Measurements from ENCODE around the gene PRRT4. TPM values are rescaled to one million over a fixed set of nuclear protein-coding genes. Genes with fewer than 3 reads are reported as not detected.
A peak's percentile ranks its signal among the peaks of the same experiment; 100 is the strongest.

The PRRT4 gene
- total and polyA plus RNA-seq, 7 experiments from 2014 or later: 0.27 to 1.1 (median 0.51) TPM; not detected in 2

DNA sequence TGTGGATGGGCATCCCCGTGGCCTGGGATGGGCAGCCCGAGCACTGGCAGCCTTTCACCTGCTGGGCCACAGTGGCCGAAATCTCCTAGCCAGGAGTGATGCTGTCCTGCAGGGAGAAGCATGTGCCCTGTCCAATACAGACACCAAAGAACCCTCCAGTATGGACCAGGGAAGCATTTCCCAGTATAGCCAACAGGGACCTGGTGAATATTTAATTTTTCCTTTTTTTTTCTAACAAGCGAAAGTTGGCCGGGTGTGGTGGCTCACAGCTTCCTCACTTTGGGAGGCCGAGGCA lies 37.3 kb upstream of the PRRT4 start:
- H3K4me1 Mint-ChIP-seq: peaks cover 5 to 12% (median 11%) of the 10 kb centered on the region in 7 donors
- CTCF ChIA-PET: interaction anchor here (1.1 to 8.6 kb wide), 9 partner anchors 10 to 62 kb away, joined by 4 to 163 read pairs (median 9); partner anchors contain the start of gene IMPDH1
- intact Hi-C loops (cut with micrococcal nuclease): loop anchor here (1.0 kb wide), 3 partner anchors 11 to 61 kb away; partner anchors contain the start of gene IMPDH1 (in 1 of the 2)
- no peak overlapping the region for H3K27ac ChIP-seq (ENCODE audit: low read depth, low read length)
- no peak overlapping the region for H3K27ac Mint-ChIP-seq
- no peaks in the 10 kb centered on the region for H3K4me1 ChIP-seq (ENCODE audit: control insufficient read depth in 2 of 2, insufficient read depth in 2 of 2, low read length in 2 of 2)
- no peaks in the 10 kb centered on the region for H3K27me3 ChIP-seq (ENCODE audit: control insufficient read depth in 2 of 2, insufficient read depth in 2 of 2, low read length in 2 of 2)
- H3K36me3 ChIP-seq (ENCODE audit: control insufficient read depth in 2 of 3, insufficient read depth in 3 of 3, low read length in 3 of 3): peaks cover 4 to 71% (median 9%) of the 10 kb centered on the region in 3 experiments
- H3K27me3 Mint-ChIP-seq: no peaks in the 10 kb centered on the region
- DNase-seq (no peak), ATAC-seq (no peak)
- POLR2A ChIA-PET: interaction anchor here (1.6 to 3.2 kb wide), 2 partner anchors 10 to 26 kb away, joined by 7 to 14 read pairs; no protein-coding TSS in a partner anchor
- no peak overlapping the region for H3K4me3 Mint-ChIP-seq
- H3K4me3 ChIP-seq (ENCODE audit: low read length): no peak overlapping the region
- H3K9me3 ChIP-seq (ENCODE audit: control insufficient read depth in 2 of 3, low read length in 3 of 3): no peaks in the 10 kb centered on the region
- H3K36me3 Mint-ChIP-seq: peaks cover 3 to 26% (median 13%) of the 10 kb centered on the region in 5 donors
- no peaks in the 10 kb centered on the region for H3K9me3 Mint-ChIP-seq

DNA sequence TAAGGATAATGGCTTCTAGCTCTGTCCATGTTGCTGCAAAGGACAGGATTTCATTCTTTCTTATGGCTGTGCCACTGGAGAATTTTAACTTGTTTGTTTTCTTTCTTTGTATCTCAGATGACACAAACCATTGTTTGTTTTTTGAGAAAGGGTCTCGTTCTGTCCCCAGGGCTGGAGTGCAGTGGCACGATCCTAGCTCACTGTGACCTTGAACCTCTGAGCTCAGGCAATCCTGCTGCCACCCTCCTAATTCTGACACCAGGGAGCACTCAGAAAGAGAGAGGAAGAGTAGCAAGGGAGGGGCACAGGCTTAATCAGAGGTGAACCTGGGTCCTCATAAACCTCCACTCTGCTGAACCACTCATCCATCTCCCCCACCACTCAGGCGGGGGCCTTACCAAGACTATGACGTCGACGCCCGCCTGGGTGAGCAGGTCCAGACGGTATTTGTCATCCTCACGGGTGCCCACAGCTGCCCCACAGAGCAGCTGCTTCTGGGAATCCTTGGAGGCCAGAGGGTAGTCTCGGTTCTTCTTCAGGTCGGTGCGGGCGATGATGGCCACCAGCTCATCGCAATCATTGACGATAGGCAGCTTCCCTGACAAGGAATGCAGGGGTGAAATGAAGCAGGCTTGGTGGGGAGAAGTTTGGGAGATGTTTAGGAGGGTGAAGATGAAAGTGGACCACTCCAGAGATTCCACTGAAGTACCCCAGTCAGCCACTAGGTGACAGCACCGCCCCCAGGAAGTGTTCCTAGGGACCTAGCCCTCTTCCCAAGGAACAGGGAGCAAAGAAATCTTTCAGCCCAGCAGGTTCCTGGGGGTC lies 36.7 kb upstream of the PRRT4 start:
- ChIA-PET POLR2A (interaction anchor here (0.5 to 3.2 kb wide), 3 partner anchors 10 to 53 kb away, joined by 3 to 14 read pairs (median 3); no protein-coding TSS in a partner anchor), CTCF (interaction anchor here (0.9 to 8.6 kb wide), 13 partner anchors 11 to 62 kb away, joined by 3 to 163 read pairs (median 7); partner anchors contain the start of genes HILPDA and IMPDH1)
- peaks cover 4 to 75% (median 9%) of the 10 kb centered on the region in 3 experiments for H3K36me3 ChIP-seq (ENCODE audit: control insufficient read depth in 2 of 3, insufficient read depth in 3 of 3, low read length in 3 of 3)
- H3K27me3 ChIP-seq (ENCODE audit: control insufficient read depth in 2 of 2, insufficient read depth in 2 of 2, low read length in 2 of 2): no peaks in the 10 kb centered on the region
- Mint-ChIP-seq H3K27ac (no peak overlapping the region), H3K36me3 (peaks cover 3 to 26% (median 13%) of the 10 kb centered on the region in 5 donors), H3K9me3 (no peaks in the 10 kb centered on the region), H3K27me3 (no peaks in the 10 kb centered on the region), H3K4me3 (no peak overlapping the region), H3K4me1 (peaks cover 0 to 8% (median 5%) of the 10 kb centered on the region in 7 donors)
- intact Hi-C loops (cut with micrococcal nuclease): loop anchor here (1.0 kb wide), 3 partner anchors 11 to 61 kb away; partner anchors contain the start of gene IMPDH1 (in 1 of the 2)
- peak; percentile 71 for ATAC-seq
- no peaks in the 10 kb centered on the region for H3K9me3 ChIP-seq (ENCODE audit: control insufficient read depth in 2 of 3, low read length in 3 of 3)
- H3K27ac ChIP-seq (ENCODE audit: low read depth, low read length): no peak overlapping the region
- no peaks in the 10 kb centered on the region for H3K4me1 ChIP-seq (ENCODE audit: control insufficient read depth in 2 of 2, insufficient read depth in 2 of 2, low read length in 2 of 2)
- peak in 2 of 9 donors; percentile 33 to 55 for DNase-seq
- H3K4me3 ChIP-seq (ENCODE audit: low read length): no peak overlapping the region

DNA sequence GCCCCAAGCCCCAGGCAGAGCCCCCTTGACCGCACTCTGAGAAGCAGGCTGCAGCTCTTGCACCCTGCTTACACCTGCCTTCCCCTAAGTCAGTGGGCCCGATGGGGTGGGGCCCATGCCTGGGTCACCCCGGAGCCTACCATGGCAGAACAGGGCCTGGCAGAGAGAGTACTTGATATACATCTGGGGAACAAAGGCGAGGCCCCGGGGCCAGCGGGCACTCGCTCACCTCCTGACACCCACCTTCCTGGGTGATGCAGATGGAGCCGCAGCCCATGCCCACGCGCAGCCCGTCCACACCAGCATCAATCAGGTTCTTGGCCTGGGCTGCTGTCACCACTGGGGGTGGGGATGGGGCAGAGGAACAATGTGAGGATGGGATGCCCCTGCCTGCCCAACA lies 34.9 kb upstream of the PRRT4 start:
- DNase-seq (no peak), ATAC-seq (no peak)
- Mint-ChIP-seq H3K27me3 (no peaks in the 10 kb centered on the region), H3K4me1 (peaks cover 0 to 3% (median 0%) of the 10 kb centered on the region in 7 donors), H3K9me3 (no peaks in the 10 kb centered on the region), H3K36me3 (peaks cover 3 to 26% (median 13%) of the 10 kb centered on the region in 5 donors), H3K4me3 (no peak overlapping the region), H3K27ac (no peak overlapping the region)
- CTCF ChIA-PET: interaction anchor here (1.2 to 8.6 kb wide), 5 partner anchors 9 to 64 kb away, joined by 3 to 163 read pairs (median 8); no protein-coding TSS in a partner anchor
- POLR2A ChIA-PET: interaction anchor here (0.6 kb wide), 1 partner anchor 1650 kb away, joined by 3 read pairs; no protein-coding TSS in a partner anchor
- Histone ChIP-seq H3K27me3 (ENCODE audit: control insufficient read depth in 2 of 2, insufficient read depth in 2 of 2, low read length in 2 of 2) (no peaks in the 10 kb centered on the region), H3K27ac (ENCODE audit: low read depth, low read length) (no peak overlapping the region), H3K4me3 (ENCODE audit: low read length) (no peak overlapping the region), H3K9me3 (ENCODE audit: control insufficient read depth in 2 of 3, low read length in 3 of 3) (no peaks in the 10 kb centered on the region), H3K4me1 (ENCODE audit: control insufficient read depth in 2 of 2, insufficient read depth in 2 of 2, low read length in 2 of 2) (no peaks in the 10 kb centered on the region), H3K36me3 (ENCODE audit: control insufficient read depth in 2 of 3, insufficient read depth in 3 of 3, low read length in 3 of 3) (peaks cover 4 to 88% (median 9%) of the 10 kb centered on the region in 3 experiments)
- intact Hi-C loops (cut with micrococcal nuclease): no loop called here

DNA sequence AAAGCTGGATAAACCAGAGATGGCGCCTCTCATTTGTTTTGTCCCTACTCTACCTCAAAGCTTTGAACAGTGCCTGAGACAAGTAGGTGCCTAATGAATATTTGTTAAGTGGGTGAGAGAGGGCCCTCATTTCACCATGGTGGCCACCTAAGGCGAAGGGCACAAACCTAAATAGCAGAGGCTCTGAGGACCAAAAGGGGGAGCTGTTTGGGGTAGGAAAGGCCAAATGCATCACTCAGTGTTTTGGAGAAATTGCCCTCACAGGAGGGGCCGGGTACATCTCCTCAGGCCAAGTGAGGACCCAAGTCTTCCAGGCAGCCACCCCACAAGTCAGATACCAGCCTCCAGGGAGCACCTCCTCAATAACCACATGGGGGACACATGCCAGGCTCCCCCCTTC lies 34.3 kb upstream of the PRRT4 start:
- H3K4me3 ChIP-seq (ENCODE audit: low read length): no peak overlapping the region
- intact Hi-C loops (cut with micrococcal nuclease): no loop called here
- Mint-ChIP-seq H3K27me3 (no peaks in the 10 kb centered on the region), H3K4me1 (peaks cover 0 to 2% (median 0%) of the 10 kb centered on the region in 7 donors), H3K9me3 (no peaks in the 10 kb centered on the region), H3K27ac (no peak overlapping the region), H3K36me3 (peaks cover 3 to 21% (median 13%) of the 10 kb centered on the region in 5 donors), H3K4me3 (no peak overlapping the region)
- H3K4me1 ChIP-seq (ENCODE audit: control insufficient read depth in 2 of 2, insufficient read depth in 2 of 2, low read length in 2 of 2): no peaks in the 10 kb centered on the region
- POLR2A ChIA-PET: no interaction called here
- CTCF ChIA-PET: interaction anchor here (1.2 kb wide), 1 partner anchor 29 kb away, joined by 8 read pairs; no protein-coding TSS in a partner anchor
- DNase-seq (no peak), ATAC-seq (no peak)
- no peak overlapping the region for H3K27ac ChIP-seq (ENCODE audit: low read depth, low read length)
- no peaks in the 10 kb centered on the region for H3K9me3 ChIP-seq (ENCODE audit: control insufficient read depth in 2 of 3, low read length in 3 of 3)
- no peaks in the 10 kb centered on the region for H3K27me3 ChIP-seq (ENCODE audit: control insufficient read depth in 2 of 2, insufficient read depth in 2 of 2, low read length in 2 of 2)
- H3K36me3 ChIP-seq (ENCODE audit: control insufficient read depth in 2 of 3, insufficient read depth in 3 of 3, low read length in 3 of 3): peaks cover 4 to 83% (median 9%) of the 10 kb centered on the region in 3 experiments

DNA sequence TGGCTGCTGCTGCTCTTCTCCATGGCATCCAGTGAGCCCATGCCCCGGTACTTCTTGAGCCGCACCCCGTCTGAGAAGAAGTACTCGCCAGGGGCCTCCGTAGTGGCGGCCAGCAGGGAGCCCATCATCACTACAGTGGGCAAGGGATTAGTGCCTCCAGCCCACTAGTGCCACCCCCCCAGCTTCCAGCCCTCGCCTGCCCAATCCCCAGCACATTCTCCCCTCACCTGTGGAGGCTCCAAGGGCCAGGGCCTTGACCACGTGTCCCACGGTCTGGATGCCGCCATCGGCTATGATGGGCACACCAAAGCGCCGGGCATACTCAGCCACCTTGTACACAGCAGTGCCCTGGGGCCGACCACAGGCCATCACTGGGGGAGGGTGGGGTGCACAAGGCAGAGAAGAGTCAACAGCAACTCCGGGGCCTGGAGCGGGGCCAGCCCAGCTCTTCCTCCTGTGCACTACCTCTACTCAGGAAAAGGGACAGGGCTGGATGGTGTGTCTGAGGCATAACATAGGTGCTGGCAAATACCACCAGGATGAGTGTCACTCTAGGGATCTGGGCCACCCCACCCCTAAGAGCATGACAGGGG lies 33.5 kb upstream of the PRRT4 start:
- ChIA-PET POLR2A (no interaction called here), CTCF (interaction anchor here (1.2 kb wide), 1 partner anchor 30 kb away, joined by 8 read pairs; no protein-coding TSS in a partner anchor)
- no peak for ATAC-seq
- H3K27me3 ChIP-seq (ENCODE audit: control insufficient read depth in 2 of 2, insufficient read depth in 2 of 2, low read length in 2 of 2): no peaks in the 10 kb centered on the region
- no peaks in the 10 kb centered on the region for H3K4me1 ChIP-seq (ENCODE audit: control insufficient read depth in 2 of 2, insufficient read depth in 2 of 2, low read length in 2 of 2)
- no peak overlapping the region for H3K4me3 ChIP-seq (ENCODE audit: low read length)
- Mint-ChIP-seq H3K9me3 (no peaks in the 10 kb centered on the region), H3K27ac (no peak overlapping the region), H3K27me3 (no peaks in the 10 kb centered on the region), H3K4me3 (no peak overlapping the region), H3K36me3 (peaks cover 3 to 17% (median 13%) of the 10 kb centered on the region in 5 donors), H3K4me1 (peaks cover 0 to 2% (median 0%) of the 10 kb centered on the region in 7 donors)
- peaks cover 4 to 75% (median 9%) of the 10 kb centered on the region in 3 experiments for H3K36me3 ChIP-seq (ENCODE audit: control insufficient read depth in 2 of 3, insufficient read depth in 3 of 3, low read length in 3 of 3)
- no peaks in the 10 kb centered on the region for H3K9me3 ChIP-seq (ENCODE audit: control insufficient read depth in 2 of 3, low read length in 3 of 3)
- intact Hi-C loops (cut with micrococcal nuclease): no loop called here
- no peak overlapping the region for H3K27ac ChIP-seq (ENCODE audit: low read depth, low read length)
- DNase-seq: no peak

DNA sequence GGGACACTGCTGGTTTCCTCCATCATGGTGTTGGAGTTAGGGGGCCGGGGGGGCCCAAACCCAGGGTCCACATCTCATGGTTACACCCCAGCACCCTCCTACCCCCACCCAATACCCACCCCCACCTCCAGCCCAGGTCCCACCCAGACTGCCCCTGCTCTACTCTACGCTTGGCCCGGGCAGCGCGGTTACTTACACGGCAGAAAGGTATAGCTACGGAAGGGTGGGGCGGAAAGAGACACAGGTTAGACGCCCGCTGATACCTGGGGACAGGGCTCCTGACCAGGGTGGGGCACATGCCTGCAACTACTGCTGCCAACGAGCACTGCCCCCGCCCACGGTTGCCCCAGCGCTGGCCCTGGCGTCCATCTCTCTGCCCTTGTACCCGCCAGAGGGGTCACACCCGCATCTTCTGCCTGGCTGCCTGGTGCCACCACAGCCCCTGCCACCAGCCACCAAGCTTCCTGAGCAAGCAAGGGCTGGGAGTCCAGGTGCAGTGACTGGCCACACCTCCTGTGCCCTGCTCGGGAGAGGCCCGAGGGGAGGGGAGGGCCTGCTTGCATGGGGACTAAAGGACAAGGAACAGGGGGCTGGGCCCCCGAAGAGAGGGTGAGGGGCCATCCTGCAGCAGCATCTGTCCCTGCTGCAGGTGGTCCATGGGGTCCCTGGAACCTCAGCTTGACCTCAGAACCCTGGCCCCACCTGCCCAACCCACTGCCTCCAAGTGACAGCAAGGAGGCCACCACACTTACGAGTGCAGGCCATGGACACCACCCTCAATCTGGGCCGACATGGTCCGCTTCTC lies 32.2 kb upstream of the PRRT4 start:
- Mint-ChIP-seq H3K4me3 (peak overlapping the region in 1 of 10 donors; percentile 49), H3K4me1 (peaks cover 0 to 2% (median 0%) of the 10 kb centered on the region in 7 donors), H3K27ac (no peak overlapping the region), H3K36me3 (peaks cover 3 to 14% (median 13%) of the 10 kb centered on the region in 5 donors), H3K9me3 (no peaks in the 10 kb centered on the region), H3K27me3 (no peaks in the 10 kb centered on the region)
- Histone ChIP-seq H3K27ac (ENCODE audit: low read depth, low read length) (no peak overlapping the region), H3K36me3 (ENCODE audit: control insufficient read depth in 2 of 3, insufficient read depth in 3 of 3, low read length in 3 of 3) (peaks cover 4 to 69% (median 9%) of the 10 kb centered on the region in 3 experiments), H3K4me1 (ENCODE audit: control insufficient read depth in 2 of 2, insufficient read depth in 2 of 2, low read length in 2 of 2) (no peaks in the 10 kb centered on the region), H3K9me3 (ENCODE audit: control insufficient read depth in 2 of 3, low read length in 3 of 3) (no peaks in the 10 kb centered on the region), H3K27me3 (ENCODE audit: control insufficient read depth in 2 of 2, insufficient read depth in 2 of 2, low read length in 2 of 2) (no peaks in the 10 kb centered on the region), H3K4me3 (ENCODE audit: low read length) (no peak overlapping the region)
- ChIA-PET CTCF (interaction anchor here (0.6 kb wide), 1 partner anchor 43 kb away, joined by 3 read pairs; no protein-coding TSS in a partner anchor), POLR2A (no interaction called here)
- intact Hi-C loops (cut with micrococcal nuclease): no loop called here
- DNase-seq: no peak
- no peak for ATAC-seq

All from naive thymus-derived CD4-positive, alpha-beta T cell (primary cell).